Tibial artery (tissue), 4 donors: ENCODE data around the gene MAP7.
"Not testable (repeated sequence)": the region's sequence is repeated elsewhere in the genome, so short reads cannot be mapped to it uniquely, and the experiment has no call there.

Experiments used
- DNase-seq, 2 donors: peaks; one replicate each; pipeline ENCODE4 v3.0.0-alpha.2; 2019
- H3K27ac ChIP-seq, 2 donors: fragments of 200-600 bp; sonication (generic) in 1 of 2; 1 replicate in 1 of 2; 2 replicates in 1 of 2; pipeline ENCODE4 v1.5.1; 2018 to 2019; ENCODE audit warnings: mild to moderate bottlenecking in 1 of 2
- H3K27me3 ChIP-seq, 2 donors: fragments of 200-600 bp; sonication (generic) in 1 of 2; one replicate each; pipeline versions ENCODE4 v1.5.1 to v1.6.0; 2016 to 2019
- H3K36me3 ChIP-seq, 3 donors: fragments of 200-600 bp; sonication (generic) in 2 of 3; one replicate each; pipeline ENCODE4 v1.5.1; 2016 to 2019; ENCODE audit warnings: mild to moderate bottlenecking in 2 of 3
- H3K4me1 ChIP-seq, 4 donors: fragments of 200-600 bp; sonication (generic) in 2 of 4; 1 replicate in 3 of 4; 2 replicates in 1 of 4; pipeline ENCODE4 v1.5.1; 2016 to 2019
- H3K4me3 ChIP-seq, 2 donors: fragments of 200-600 bp; sonication (generic) in 1 of 2; 1 replicate in 1 of 2; 2 replicates in 1 of 2; pipeline ENCODE4 v1.5.1; 2018 to 2019; ENCODE audit warnings: mild to moderate bottlenecking in 2 of 2
- H3K9me3 ChIP-seq, 3 donors: fragments of 200-600 bp; sonication (generic) in 1 of 3; one replicate each; pipeline ENCODE4 v1.5.1; 2016 to 2019
- intact Hi-C: fragments of 100-400 bp; cut with DNase I; formaldehyde crosslinking; loops from one replicate; pipeline ENCODE4 v1.15.0; 2023; ENCODE audit warnings: low total_unique reads
- TF ChIP-seq, protein P1 (sequence below), 2 experiments: fragments of 200-600 bp in 1 of 2; fragments of 450-650 bp in 1 of 2; IDR thresholded peaks; one replicate each; pipeline ENCODE4 v1.5.1; 2017 to 2019; ENCODE audit warnings: antibody characterized with exemption in 2 of 2, mild to moderate bottlenecking in 1 of 2, moderate library complexity in 1 of 2

MAP7 gene

DNA sequence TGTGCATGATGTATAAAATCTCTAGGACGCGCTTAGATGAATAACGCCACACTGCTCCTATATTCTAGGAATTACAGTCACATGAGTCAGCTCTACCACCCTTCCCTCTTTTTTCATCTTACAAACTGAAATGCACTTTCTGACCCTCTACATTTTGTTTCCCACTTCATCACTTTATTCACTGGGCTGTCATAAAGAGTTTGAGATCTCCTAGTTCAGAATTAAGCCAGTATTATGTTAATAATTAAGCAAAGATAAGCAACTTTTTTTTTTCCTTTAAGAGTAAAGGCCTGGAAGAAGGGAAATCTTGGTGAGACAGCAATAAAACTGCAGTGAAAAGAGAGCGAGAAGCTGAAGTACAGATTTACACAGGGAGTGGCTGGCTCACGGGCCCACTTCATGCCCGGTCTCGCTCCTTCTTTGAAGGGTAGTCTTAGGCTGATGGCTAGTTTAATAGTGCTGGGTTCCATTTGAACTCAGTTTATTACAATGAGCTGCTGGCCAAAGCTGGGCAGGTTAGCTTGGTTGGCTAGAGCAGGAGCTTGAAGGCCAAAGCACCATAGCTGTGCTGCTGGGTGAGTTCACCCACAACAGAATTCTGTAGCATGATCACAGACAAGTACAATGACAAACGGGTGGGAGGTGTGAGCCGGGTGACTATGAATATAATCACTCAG lies 110.6 kb downstream of the MAP7 start:
- no peak for DNase-seq
- H3K36me3 ChIP-seq = no peaks in the 10 kb centered on the region
- no peak overlapping the region for H3K4me3 ChIP-seq
- peaks cover 0 to 6% (median 2%) of the 10 kb centered on the region in 4 donors for H3K4me1 ChIP-seq
- intact Hi-C loops = no loop called here
- H3K27ac ChIP-seq = no peak overlapping the region
- no peaks in the 10 kb centered on the region for H3K27me3 ChIP-seq
- H3K9me3 ChIP-seq = no peaks in the 10 kb centered on the region
- TF ChIP-seq, protein P1, sequence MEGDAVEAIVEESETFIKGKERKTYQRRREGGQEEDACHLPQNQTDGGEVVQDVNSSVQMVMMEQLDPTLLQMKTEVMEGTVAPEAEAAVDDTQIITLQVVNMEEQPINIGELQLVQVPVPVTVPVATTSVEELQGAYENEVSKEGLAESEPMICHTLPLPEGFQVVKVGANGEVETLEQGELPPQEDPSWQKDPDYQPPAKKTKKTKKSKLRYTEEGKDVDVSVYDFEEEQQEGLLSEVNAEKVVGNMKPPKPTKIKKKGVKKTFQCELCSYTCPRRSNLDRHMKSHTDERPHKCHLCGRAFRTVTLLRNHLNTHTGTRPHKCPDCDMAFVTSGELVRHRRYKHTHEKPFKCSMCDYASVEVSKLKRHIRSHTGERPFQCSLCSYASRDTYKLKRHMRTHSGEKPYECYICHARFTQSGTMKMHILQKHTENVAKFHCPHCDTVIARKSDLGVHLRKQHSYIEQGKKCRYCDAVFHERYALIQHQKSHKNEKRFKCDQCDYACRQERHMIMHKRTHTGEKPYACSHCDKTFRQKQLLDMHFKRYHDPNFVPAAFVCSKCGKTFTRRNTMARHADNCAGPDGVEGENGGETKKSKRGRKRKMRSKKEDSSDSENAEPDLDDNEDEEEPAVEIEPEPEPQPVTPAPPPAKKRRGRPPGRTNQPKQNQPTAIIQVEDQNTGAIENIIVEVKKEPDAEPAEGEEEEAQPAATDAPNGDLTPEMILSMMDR (IDR thresholded peaks at IDR 0.05) = no peak

DNA sequence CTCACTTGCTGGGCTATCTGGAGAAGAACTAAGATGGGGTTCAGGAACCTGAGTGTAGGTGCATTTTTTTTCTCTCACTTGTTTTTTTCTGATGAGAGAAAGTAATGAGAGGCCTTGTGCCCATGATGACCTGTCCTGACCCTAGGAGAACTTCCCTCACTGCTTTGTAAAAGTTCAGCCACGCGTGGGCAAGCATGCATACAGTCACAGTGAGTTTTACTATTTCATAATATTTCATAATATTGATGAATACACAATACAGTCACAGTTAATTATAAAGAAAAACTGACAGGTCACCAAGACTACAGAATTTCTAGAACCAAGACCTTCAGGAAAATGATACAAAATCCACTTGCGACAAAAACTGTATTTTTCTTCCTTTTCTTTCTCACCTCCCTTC lies 111.8 kb downstream of the MAP7 start:
- no peaks in the 10 kb centered on the region for H3K36me3 ChIP-seq
- H3K9me3 ChIP-seq = no peaks in the 10 kb centered on the region
- no peak overlapping the region for H3K4me3 ChIP-seq
- TF ChIP-seq, protein P1 (IDR thresholded peaks at IDR 0.05) = no peak
- no peak for DNase-seq
- H3K4me1 ChIP-seq = peaks cover 0 to 16% (median 4%) of the 10 kb centered on the region in 4 donors
- no peaks in the 10 kb centered on the region for H3K27me3 ChIP-seq
- no peak overlapping the region for H3K27ac ChIP-seq
- intact Hi-C loops = no loop called here

DNA sequence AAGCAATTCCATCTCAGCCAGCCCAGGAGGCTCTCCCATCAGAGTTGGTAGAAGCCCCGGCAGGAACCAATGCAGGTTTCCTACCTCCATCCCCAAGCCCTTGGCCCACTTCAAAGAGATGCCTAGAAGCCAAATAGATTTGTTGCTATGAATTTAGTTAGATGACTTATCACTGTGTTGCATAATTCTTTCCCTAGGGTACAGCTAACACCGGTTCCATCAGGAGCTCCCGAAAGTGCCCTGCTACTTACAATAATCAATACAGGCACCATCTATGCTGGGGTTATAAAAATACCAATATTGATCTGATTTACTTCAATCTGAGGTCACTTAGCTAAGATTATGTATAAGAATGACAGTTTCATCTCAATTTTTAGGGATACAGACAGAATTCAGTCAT lies 113.0 kb downstream of the MAP7 start:
- Histone ChIP-seq H3K4me1 (peaks cover 0 to 18% (median 4%) of the 10 kb centered on the region in 4 donors), H3K4me3 (no peak overlapping the region), H3K36me3 (no peaks in the 10 kb centered on the region), H3K27me3 (no peaks in the 10 kb centered on the region), H3K27ac (no peak overlapping the region), H3K9me3 (no peaks in the 10 kb centered on the region)
- TF ChIP-seq, protein P1 (IDR thresholded peaks at IDR 0.05) = no peak
- intact Hi-C loops = no loop called here
- DNase-seq = no peak

DNA sequence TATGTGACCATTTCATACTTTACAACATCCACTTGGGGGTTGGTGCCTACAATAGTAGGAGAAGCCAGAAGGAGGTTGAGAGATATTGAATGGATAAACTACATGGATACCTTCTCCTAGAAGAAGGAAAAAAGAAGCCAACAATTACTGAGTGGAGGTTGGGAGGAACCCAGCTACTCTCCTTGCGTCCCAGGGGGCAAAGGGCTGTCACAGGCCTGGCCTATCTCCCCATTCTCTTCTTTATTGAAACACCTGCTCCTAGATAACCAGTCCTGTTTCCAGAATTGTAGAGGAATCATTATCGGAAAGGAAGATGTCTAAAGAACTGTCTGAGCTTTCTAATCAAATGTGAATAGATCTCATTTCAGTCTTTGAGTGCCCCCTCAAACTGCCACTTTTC lies 115.1 kb downstream of the MAP7 start:
- no peaks in the 10 kb centered on the region for H3K36me3 ChIP-seq
- H3K4me1 ChIP-seq = peaks cover 0 to 18% (median 4%) of the 10 kb centered on the region in 4 donors
- DNase-seq = no peak
- H3K9me3 ChIP-seq = no peaks in the 10 kb centered on the region
- peak overlapping the region in 1 of 2 donors; percentile 21 for H3K27ac ChIP-seq
- TF ChIP-seq, protein P1 (IDR thresholded peaks at IDR 0.05) = no peak
- intact Hi-C loops = no loop called here
- H3K4me3 ChIP-seq = no peak overlapping the region
- no peaks in the 10 kb centered on the region for H3K27me3 ChIP-seq

DNA sequence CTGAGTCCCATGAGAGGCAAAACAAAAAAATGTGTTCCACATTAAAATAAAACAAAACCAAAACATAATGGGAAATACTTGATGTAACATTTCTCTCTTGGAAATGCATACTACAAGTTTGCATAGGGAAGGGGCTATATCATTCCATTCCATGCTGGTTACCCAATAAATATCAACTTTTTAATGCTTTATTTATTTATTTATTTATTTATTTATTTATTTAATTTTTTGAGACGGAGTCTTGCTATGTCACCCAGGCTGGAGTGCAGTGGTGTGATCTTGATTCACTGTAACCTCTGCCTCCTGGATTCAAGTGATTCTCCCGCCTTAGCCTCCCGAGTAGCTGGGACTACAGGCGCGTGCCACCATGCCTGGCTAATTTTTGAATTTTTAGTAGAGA lies 118.9 kb downstream of the MAP7 start:
- DNase-seq, H3K9me3 ChIP-seq, H3K27ac ChIP-seq, H3K36me3 ChIP-seq, H3K27me3 ChIP-seq, intact Hi-C loops, H3K4me3 ChIP-seq: not testable (repeated sequence)
- peaks cover 0 to 18% (median 4%) of the 10 kb centered on the region in 4 donors for H3K4me1 ChIP-seq

DNA sequence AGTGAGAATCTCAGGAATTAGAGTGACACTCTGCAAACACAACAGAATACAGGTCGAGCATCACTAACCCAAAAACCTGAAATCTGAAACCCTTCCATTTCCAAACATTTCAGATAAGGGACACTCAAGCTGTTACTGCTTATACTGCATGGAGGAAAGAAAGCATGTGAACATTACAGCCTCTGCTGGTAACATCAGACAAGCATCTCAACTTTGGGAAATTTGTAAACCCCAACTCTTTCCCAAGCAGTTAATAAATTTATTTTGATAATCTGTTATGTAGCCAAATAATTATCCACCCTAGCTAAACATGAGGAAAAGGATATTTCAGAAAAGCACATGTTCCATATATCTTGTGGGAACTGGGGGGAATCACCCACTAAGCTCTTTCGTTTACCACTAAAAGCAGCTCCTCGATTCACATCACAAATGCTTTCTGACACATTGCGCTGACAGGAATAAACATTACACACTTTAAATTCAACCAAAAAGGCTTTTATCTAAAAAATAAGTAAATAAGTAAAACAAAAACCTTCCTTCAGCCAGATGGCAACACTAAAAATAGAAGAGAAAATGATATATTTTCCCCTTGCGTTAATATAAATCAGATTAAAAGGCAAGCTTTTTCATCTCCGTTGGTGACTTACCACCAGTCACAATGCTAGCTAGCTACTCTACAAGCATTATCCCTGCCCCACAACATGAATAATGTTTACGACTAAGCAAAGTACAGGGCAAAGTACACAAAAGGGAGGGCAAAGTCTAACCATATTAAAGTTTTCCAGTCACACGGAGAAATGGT lies 120.8 kb downstream of the MAP7 start:
- intact Hi-C loops = loop anchor here (2.0 kb wide), 1 partner anchor 23 kb away; no protein-coding TSS in a partner anchor
- DNase-seq = no peak

More for the DNA sequence above, 120.8 kb downstream of the MAP7 start:
- Histone ChIP-seq H3K27ac (no peak overlapping the region), H3K27me3 (no peaks in the 10 kb centered on the region), H3K36me3 (no peaks in the 10 kb centered on the region), H3K9me3 (no peaks in the 10 kb centered on the region), H3K4me1 (peaks cover 0 to 12% (median 0%) of the 10 kb centered on the region in 4 donors), H3K4me3 (no peak overlapping the region)
- TF ChIP-seq, protein P1 (IDR thresholded peaks at IDR 0.05) = no peak
